Measurements from ENCODE around the gene SLC25A41.

Gene SLC25A41

GRCh38 chr19:6433663-6434062 lies at the start of gene SLC25A41:
Gene SLC25A41, minus strand, starts transcription at chr19:6433763. Its CDS starts 70 bp downstream, at chr19:6433693.
- H3K36me3 ChIP-seq (replicated peaks), result no peaks in the 10 kb centered on the region
- H3K9me3 ChIP-seq, result no peaks in the 10 kb centered on the region
- DNase-seq (ENCODE audit: low spot score in 2 of 2), result no peak
- H3K4me1 ChIP-seq, result no peaks in the 10 kb centered on the region
- no peak within 1 kb of the TSS for H3K4me3 ChIP-seq
- H3K27me3 ChIP-seq (ENCODE audit: low read depth), result no peaks in the 10 kb centered on the region
- in situ Hi-C loops (cut with MboI; ENCODE audit: low sequenced_read_pairs), result no loop called here

GRCh38 chr19:6483235-6483634 lies 49.7 kb upstream of the SLC25A41 start:
- no peaks in the 10 kb centered on the region for H3K9me3 ChIP-seq
- DNase-seq (ENCODE audit: low spot score in 2 of 2), result no peak
- no peaks in the 10 kb centered on the region for H3K27me3 ChIP-seq (ENCODE audit: low read depth)
- no peak overlapping the region for H3K4me3 ChIP-seq
- H3K4me1 ChIP-seq, result no peaks in the 10 kb centered on the region
- no peaks in the 10 kb centered on the region for H3K36me3 ChIP-seq (replicated peaks)
- in situ Hi-C loops (cut with MboI; ENCODE audit: low sequenced_read_pairs), result no loop called here

GRCh38 chr19:6482343-6482686 lies 48.8 kb upstream of the SLC25A41 start:
- in situ Hi-C loops (cut with MboI; ENCODE audit: low sequenced_read_pairs), result no loop called here
- Histone ChIP-seq H3K36me3 (replicated peaks) (no peaks in the 10 kb centered on the region), H3K4me1 (no peaks in the 10 kb centered on the region), H3K9me3 (no peaks in the 10 kb centered on the region), H3K27me3 (ENCODE audit: low read depth) (no peaks in the 10 kb centered on the region), H3K4me3 (no peak overlapping the region)
- DNase-seq (ENCODE audit: low spot score in 2 of 2), result no peak

GRCh38 chr19:6481541-6482342 lies 48.2 kb upstream of the SLC25A41 start, which contains the start of gene DENND1C:
Gene DENND1C, minus strand, starts transcription at chr19:6481787. Its CDS starts 92 bp downstream, at chr19:6481695.
- H3K4me3 ChIP-seq, result no peak within 1 kb of the TSS
- in situ Hi-C loops (cut with MboI; ENCODE audit: low sequenced_read_pairs), result no loop called here
- no peaks in the 10 kb centered on the region for H3K36me3 ChIP-seq (replicated peaks)
- H3K9me3 ChIP-seq, result no peaks in the 10 kb centered on the region
- H3K27me3 ChIP-seq (ENCODE audit: low read depth), result no peaks in the 10 kb centered on the region
- H3K4me1 ChIP-seq, result no peaks in the 10 kb centered on the region
- peak in 1 of 2 experiments; percentile 73 for DNase-seq (ENCODE audit: low spot score in 2 of 2)

- Histone ChIP-seq H3K9me3 (no peaks in the 10 kb centered on the region), H3K4me1 (no peaks in the 10 kb centered on the region), H3K4me3 (no peak overlapping the region), H3K27me3 (ENCODE audit: low read depth) (no peaks in the 10 kb centered on the region), H3K36me3 (replicated peaks) (no peaks in the 10 kb centered on the region)
- DNase-seq (ENCODE audit: low spot score in 2 of 2), result no peak
- in situ Hi-C loops (cut with MboI; ENCODE audit: low sequenced_read_pairs), result no loop called here
These were observed 47.4 kb upstream of the SLC25A41 start for GRCh38 chr19:6480848-6481415.

GRCh38 chr19:6479836-6480398 lies 46.4 kb upstream of the SLC25A41 start:
- Histone ChIP-seq H3K4me1 (no peaks in the 10 kb centered on the region), H3K4me3 (no peak overlapping the region), H3K9me3 (no peaks in the 10 kb centered on the region), H3K36me3 (replicated peaks) (no peaks in the 10 kb centered on the region), H3K27me3 (ENCODE audit: low read depth) (no peaks in the 10 kb centered on the region)
- DNase-seq (ENCODE audit: low spot score in 2 of 2), result no peak
- in situ Hi-C loops (cut with MboI; ENCODE audit: low sequenced_read_pairs), result no loop called here

GRCh38 chr19:6478815-6479214 lies 45.3 kb upstream of the SLC25A41 start:
- Histone ChIP-seq H3K9me3 (no peaks in the 10 kb centered on the region), H3K36me3 (replicated peaks) (no peaks in the 10 kb centered on the region), H3K27me3 (ENCODE audit: low read depth) (no peaks in the 10 kb centered on the region), H3K4me1 (no peaks in the 10 kb centered on the region), H3K4me3 (no peak overlapping the region)
- in situ Hi-C loops (cut with MboI; ENCODE audit: low sequenced_read_pairs), result no loop called here
- no peak for DNase-seq (ENCODE audit: low spot score in 2 of 2)

GRCh38 chr19:6476896-6477431 lies 43.4 kb upstream of the SLC25A41 start:
- no peak for DNase-seq (ENCODE audit: low spot score in 2 of 2)
- Histone ChIP-seq H3K4me3 (no peak overlapping the region), H3K27me3 (ENCODE audit: low read depth) (no peaks in the 10 kb centered on the region), H3K36me3 (replicated peaks) (no peaks in the 10 kb centered on the region), H3K9me3 (no peaks in the 10 kb centered on the region), H3K4me1 (no peaks in the 10 kb centered on the region)
- in situ Hi-C loops (cut with MboI; ENCODE audit: low sequenced_read_pairs), result no loop called here

GRCh38 chr19:6476155-6476895 lies 42.8 kb upstream of the SLC25A41 start:
- Histone ChIP-seq H3K4me1 (no peaks in the 10 kb centered on the region), H3K36me3 (replicated peaks) (no peaks in the 10 kb centered on the region), H3K27me3 (ENCODE audit: low read depth) (no peaks in the 10 kb centered on the region), H3K9me3 (no peaks in the 10 kb centered on the region), H3K4me3 (no peak overlapping the region)
- DNase-seq (ENCODE audit: low spot score in 2 of 2), result peak in 1 of 2 experiments; percentile 54
- in situ Hi-C loops (cut with MboI; ENCODE audit: low sequenced_read_pairs), result no loop called here

GRCh38 chr19:6475321-6476108 lies 42.0 kb upstream of the SLC25A41 start:
- Histone ChIP-seq H3K4me1 (no peaks in the 10 kb centered on the region), H3K4me3 (no peak overlapping the region), H3K9me3 (no peaks in the 10 kb centered on the region), H3K36me3 (replicated peaks) (no peaks in the 10 kb centered on the region), H3K27me3 (ENCODE audit: low read depth) (no peaks in the 10 kb centered on the region)
- DNase-seq (ENCODE audit: low spot score in 2 of 2), result no peak
- in situ Hi-C loops (cut with MboI; ENCODE audit: low sequenced_read_pairs), result no loop called here

- Histone ChIP-seq H3K4me3 (no peak overlapping the region), H3K4me1 (no peaks in the 10 kb centered on the region), H3K27me3 (ENCODE audit: low read depth) (no peaks in the 10 kb centered on the region), H3K36me3 (replicated peaks) (no peaks in the 10 kb centered on the region), H3K9me3 (no peaks in the 10 kb centered on the region)
- DNase-seq (ENCODE audit: low spot score in 2 of 2), result no peak
- in situ Hi-C loops (cut with MboI; ENCODE audit: low sequenced_read_pairs), result no loop called here
These were observed 40.1 kb upstream of the SLC25A41 start for GRCh38 chr19:6473647-6474046.

- Histone ChIP-seq H3K4me1 (no peaks in the 10 kb centered on the region), H3K27me3 (ENCODE audit: low read depth) (no peaks in the 10 kb centered on the region), H3K9me3 (no peaks in the 10 kb centered on the region), H3K4me3 (no peak overlapping the region), H3K36me3 (replicated peaks) (no peaks in the 10 kb centered on the region)
- no peak for DNase-seq (ENCODE audit: low spot score in 2 of 2)
- in situ Hi-C loops (cut with MboI; ENCODE audit: low sequenced_read_pairs), result no loop called here
These were observed 39.1 kb upstream of the SLC25A41 start for GRCh38 chr19:6472713-6473112.

GRCh38 chr19:6471076-6471475 lies 37.5 kb upstream of the SLC25A41 start:
- Histone ChIP-seq H3K9me3 (no peaks in the 10 kb centered on the region), H3K4me3 (no peak overlapping the region), H3K27me3 (ENCODE audit: low read depth) (no peaks in the 10 kb centered on the region), H3K4me1 (no peaks in the 10 kb centered on the region), H3K36me3 (replicated peaks) (no peaks in the 10 kb centered on the region)
- no peak for DNase-seq (ENCODE audit: low spot score in 2 of 2)
- in situ Hi-C loops (cut with MboI; ENCODE audit: low sequenced_read_pairs), result no loop called here

Data from HAP-1 (cell line).